Right lobe of liver (tissue), 6 donors: ENCODE measurements around the gene ANKRD24. TPM values are rescaled to one million over a fixed set of nuclear protein-coding genes. Genes with fewer than 3 reads are reported as not detected.

Experiments
- ATAC-seq, 4 donors: fragments of 200-7000 bp; cut with Tn5 transposase; one replicate each; pipeline ENCODE4 v1.9.1; 2020; ENCODE audit warnings: mild to moderate bottlenecking in 4 of 4, moderate library complexity in 4 of 4
- DNase-seq, 3 donors: peaks; one replicate each; pipeline ENCODE4 v3.0.0-alpha.2; 2020
- H3K27ac ChIP-seq, 3 donors: fragments of 200-600 bp; one replicate each; pipeline ENCODE4 v1.8.0; 2022
- H3K27me3 ChIP-seq, 2 donors: fragments of 200-600 bp; one replicate each; pipeline ENCODE4 v1.8.0; 2022
- H3K36me3 ChIP-seq, 4 donors: fragments of 200-600 bp; sonication (generic) in 1 of 4; one replicate each; pipeline versions ENCODE4 v1.5.1 to v1.8.0; 2017 to 2022; ENCODE audit warnings: control low read depth in 1 of 4
- H3K4me1 ChIP-seq, 4 donors: fragments of 200-600 bp; sonication (generic) in 1 of 4; one replicate each; pipeline versions ENCODE4 v1.5.1 to v1.8.0; 2017 to 2022; ENCODE audit warnings: control low read depth in 1 of 4
- H3K4me3 ChIP-seq, 3 donors: fragments of 200-600 bp; one replicate each; pipeline ENCODE4 v1.8.0; 2022
- H3K9me3 ChIP-seq, 4 donors: fragments of 200-600 bp; sonication (generic) in 1 of 4; one replicate each; pipeline versions ENCODE4 v1.5.1 to v1.8.0; 2017 to 2022; ENCODE audit warnings: control low read depth in 1 of 4
- POLR2A ChIP-seq: fragments of 450-650 bp; IDR thresholded peaks from one replicate; pipeline ENCODE4 v1.6.1; 2017; ENCODE audit warnings: antibody characterized with exemption, mild to moderate bottlenecking
- WGBS: methylation state at CpG from one replicate; pipeline ENCODE4 v1.1.6; 2018; ENCODE audit warnings: low coverage, low lambda C conversion rate; ENCODE audit not compliant: insufficient coverage; ENCODE audit errors: missing lambda C conversion rate; 5-methylcytosine and 5-hydroxymethylcytosine counted together
- intact Hi-C, 2 donors: fragments of 100-400 bp; cut with DNase I; formaldehyde crosslinking; loops; one replicate each; pipeline versions ENCODE4 v1.11.2 to v1.14.1; 2022
- total RNA-seq, 6 experiments: library from RNA; depleted of rRNA in 2 of 6; stranded (reverse); fragments of >200 nt in 2 of 6; fragmentation: NEBNext Ultra II Directional in 3 of 6; extraction: Animal tissue kit (Norgen Biotek cat#: 25700) in 3 of 6; gene quantifications; one replicate each; pipeline versions ENCODE4 v1.1.0 to v1.2.4, GENCODE V29; 2016 to 2023
- TF ChIP-seq, protein P1 (sequence below), 4 donors: fragments of 200-600 bp in 3 of 4; fragments of 450-650 bp in 1 of 4; IDR thresholded peaks; one replicate each; pipeline versions ENCODE4 v1.5.1 to v1.8.0; 2016 to 2022; ENCODE audit warnings: antibody characterized with exemption in 4 of 4, mild to moderate bottlenecking in 2 of 4
- donor health status: DM: no; HTN: yes; CAD: no.
- donor health status: DM: no; HTN: no; CAD: no.
- donor health status: DM: no; HTN: no; CAD: no.
- donor health status: DM: no; HTN: yes; CAD: no.
- donor health status: DM: no; HTN: yes; CAD: no.

ANKRD24 gene
- total RNA-seq, 6 experiments from 2014 or later = 1.2 to 4.8 (median 2.7) TPM

DNA sequence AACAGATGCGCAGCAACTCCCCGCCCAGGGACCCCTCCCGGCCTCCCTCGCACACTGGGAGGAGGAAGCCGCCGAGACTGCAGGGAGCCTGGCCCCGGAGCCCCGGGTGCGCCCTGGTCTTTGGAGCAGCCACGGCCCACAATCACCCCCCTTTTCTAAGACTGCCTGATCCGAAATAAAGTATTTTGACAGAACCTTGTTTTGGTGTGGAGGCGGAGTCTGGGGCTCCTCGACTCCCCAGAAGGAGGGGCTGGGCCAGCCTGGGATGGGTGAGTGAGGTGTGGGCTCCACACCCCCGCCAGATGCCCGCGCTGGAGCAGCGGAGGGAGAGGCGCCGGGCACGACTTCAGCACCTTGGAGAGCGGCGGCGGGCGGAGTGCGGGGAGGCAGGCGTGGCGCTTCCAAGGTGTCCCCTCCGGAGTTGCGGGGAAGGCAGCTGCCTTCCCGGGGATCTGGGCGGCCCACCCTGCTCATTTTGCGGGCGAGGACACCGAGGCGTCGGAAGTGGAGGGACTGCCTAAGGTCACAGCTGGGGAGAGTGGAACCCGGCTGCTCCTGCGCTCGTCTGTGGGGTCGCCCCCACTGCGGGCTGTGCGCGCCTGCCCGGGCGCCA, 9.5 kb upstream of the ANKRD24 start:
- no peaks in the 10 kb centered on the region for H3K27me3 ChIP-seq
- WGBS = 3% methylated on average over 24 of the region's 45 CpGs
- peaks cover 6 to 39% (median 22%) of the 10 kb centered on the region in 4 donors for H3K36me3 ChIP-seq
- no peaks in the 10 kb centered on the region for H3K9me3 ChIP-seq
- DNase-seq (peak; percentile 75 to 83 (median 80)), ATAC-seq (peak; percentile 60 to 89 (median 84))
- no peak overlapping the region for H3K4me3 ChIP-seq
- intact Hi-C loops = no loop called here
- no peak overlapping the region for H3K27ac ChIP-seq
- TF ChIP-seq POLR2A = peak; percentile 68
- TF ChIP-seq, protein P1, sequence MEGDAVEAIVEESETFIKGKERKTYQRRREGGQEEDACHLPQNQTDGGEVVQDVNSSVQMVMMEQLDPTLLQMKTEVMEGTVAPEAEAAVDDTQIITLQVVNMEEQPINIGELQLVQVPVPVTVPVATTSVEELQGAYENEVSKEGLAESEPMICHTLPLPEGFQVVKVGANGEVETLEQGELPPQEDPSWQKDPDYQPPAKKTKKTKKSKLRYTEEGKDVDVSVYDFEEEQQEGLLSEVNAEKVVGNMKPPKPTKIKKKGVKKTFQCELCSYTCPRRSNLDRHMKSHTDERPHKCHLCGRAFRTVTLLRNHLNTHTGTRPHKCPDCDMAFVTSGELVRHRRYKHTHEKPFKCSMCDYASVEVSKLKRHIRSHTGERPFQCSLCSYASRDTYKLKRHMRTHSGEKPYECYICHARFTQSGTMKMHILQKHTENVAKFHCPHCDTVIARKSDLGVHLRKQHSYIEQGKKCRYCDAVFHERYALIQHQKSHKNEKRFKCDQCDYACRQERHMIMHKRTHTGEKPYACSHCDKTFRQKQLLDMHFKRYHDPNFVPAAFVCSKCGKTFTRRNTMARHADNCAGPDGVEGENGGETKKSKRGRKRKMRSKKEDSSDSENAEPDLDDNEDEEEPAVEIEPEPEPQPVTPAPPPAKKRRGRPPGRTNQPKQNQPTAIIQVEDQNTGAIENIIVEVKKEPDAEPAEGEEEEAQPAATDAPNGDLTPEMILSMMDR (IDR thresholded peaks at IDR 0.05) = no peak
- H3K4me1 ChIP-seq = peaks cover 0 to 5% (median 0%) of the 10 kb centered on the region in 4 donors

DNA sequence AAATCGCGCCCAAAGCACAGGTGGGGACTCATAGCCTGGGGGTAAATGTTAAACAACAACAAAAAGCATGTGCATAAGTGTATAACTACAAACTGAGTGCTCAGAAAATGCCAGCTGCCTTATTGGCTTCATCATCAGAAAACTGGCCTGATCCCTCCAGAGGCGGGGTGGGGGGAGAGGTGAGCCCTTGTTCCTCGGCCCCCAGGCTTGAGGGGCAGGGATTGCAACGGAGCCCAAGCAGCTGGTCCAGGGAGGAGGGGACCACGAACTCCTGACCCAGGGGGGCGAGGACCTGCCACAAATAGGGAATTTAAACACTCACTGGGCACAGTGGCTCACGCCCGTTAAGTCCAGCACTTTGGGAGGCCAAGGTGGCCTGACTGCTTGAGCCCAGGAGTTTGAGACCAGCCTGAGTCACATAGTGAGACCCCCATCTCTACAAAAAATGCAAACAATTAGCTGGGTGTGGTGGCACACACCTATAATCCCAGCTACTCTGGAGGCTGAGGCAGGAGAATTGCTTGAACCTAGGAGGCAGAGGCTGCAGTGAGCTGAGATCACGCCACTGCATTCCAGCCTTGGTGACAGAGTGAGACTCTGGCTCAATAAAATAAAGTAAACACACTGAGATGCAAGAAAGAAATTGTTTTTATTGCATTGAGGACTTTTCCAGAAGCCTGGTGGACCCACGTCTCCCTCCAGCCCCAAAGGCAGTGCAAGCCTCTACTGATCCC, 8.8 kb upstream of the ANKRD24 start:
- intact Hi-C loops = no loop called here
- H3K4me1 ChIP-seq = peaks cover 0 to 5% (median 0%) of the 10 kb centered on the region in 4 donors
- DNase-seq = no peak
- peaks cover 6 to 36% (median 19%) of the 10 kb centered on the region in 4 donors for H3K36me3 ChIP-seq
- no peak for ATAC-seq
- no peaks in the 10 kb centered on the region for H3K27me3 ChIP-seq
- no peaks in the 10 kb centered on the region for H3K9me3 ChIP-seq
- TF ChIP-seq POLR2A = peak; percentile 2
- TF ChIP-seq, protein P1 (IDR thresholded peaks at IDR 0.05) = no peak
- no peak overlapping the region for H3K27ac ChIP-seq
- no peak overlapping the region for H3K4me3 ChIP-seq
- WGBS = 18% methylated on average over 6 of the region's 11 CpGs

DNA sequence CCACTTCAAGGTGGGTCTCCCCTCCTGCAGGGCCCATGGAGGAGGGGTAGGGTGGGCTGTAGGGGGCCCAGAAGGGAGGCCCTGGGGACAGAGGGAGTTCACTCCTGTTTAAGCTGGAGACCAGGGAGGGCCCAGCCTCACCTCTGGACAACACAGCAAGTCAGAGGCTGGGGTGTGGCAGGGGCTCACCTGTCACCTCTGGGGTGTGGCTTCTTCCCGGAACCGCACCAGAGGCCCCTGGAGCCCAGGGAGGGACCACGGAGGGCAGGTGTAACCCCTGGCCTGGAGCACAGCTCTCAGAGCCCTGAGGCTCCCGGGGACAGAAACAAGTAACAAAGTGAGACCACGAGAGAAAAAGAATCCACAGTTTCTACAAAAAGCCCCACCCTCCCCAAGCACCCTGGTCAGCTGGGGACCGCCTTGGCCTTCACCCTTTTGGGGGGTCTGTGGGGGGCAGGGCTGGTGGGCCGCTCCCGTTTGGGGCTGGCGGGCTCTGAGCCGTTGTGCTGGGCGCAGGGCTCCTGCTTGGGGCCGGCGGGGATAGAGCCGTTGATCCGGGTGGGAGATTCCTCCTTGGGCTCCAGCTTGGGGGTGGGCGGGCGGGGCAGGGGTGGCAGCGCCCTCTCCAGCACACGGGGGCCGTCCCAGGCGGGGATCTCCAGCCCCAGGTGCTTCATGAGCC, 8.1 kb upstream of the ANKRD24 start:
- no peak for DNase-seq

DNA sequence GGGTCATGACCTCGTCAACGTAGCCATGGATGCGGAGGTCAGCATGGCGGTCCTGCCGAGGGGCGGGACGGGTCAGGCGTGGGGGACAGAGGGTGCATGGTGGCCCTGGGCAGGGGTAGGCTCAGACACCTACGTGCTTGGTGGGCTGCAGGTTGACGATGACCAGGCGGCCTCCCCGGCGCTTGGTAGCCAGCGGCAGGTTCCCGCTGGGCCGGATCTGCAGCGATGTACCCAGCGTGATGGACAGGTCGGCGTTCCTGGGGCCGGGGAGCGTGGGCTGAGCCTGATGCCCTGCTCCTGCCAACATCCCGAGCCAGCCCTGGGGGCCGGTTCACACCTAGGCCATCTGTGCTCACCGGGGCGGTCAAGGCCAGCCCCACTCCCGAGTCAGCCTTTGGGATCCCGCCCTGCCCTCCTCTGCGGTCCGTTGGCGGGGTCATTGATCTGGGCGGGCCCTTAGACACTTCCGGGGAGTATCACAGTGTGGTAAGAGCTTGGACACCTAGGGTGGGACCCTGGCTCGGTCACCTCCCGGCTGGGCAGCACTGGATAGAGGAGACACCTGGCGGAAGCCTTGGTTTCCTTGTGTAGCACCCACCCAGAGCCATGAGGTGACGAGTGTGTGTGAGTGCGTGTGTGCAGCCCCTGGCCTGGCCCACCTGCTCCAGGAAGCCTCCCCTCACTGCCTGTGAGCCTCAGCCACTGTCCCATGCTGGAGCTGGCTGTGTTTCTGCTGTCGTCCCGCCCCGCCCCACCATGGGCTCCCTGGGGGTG, 7.4 kb upstream of the ANKRD24 start:
- H3K27me3 ChIP-seq = no peaks in the 10 kb centered on the region
- TF ChIP-seq, protein P1 (IDR thresholded peaks at IDR 0.05) = no peak
- TF ChIP-seq POLR2A = no peak
- H3K27ac ChIP-seq = no peak overlapping the region
- DNase-seq (no peak), ATAC-seq (peak in 2 of 4 donors; percentile 1 to 2)
- peaks cover 0 to 5% (median 0%) of the 10 kb centered on the region in 4 donors for H3K4me1 ChIP-seq
- intact Hi-C loops = no loop called here
- H3K4me3 ChIP-seq = no peak overlapping the region
- 20% methylated on average over 1 of the region's 41 CpGs for WGBS
- H3K9me3 ChIP-seq = no peaks in the 10 kb centered on the region
- peaks cover 6 to 23% (median 12%) of the 10 kb centered on the region in 4 donors for H3K36me3 ChIP-seq

More for the DNA sequence above, 8.1 kb upstream of the ANKRD24 start:
- Histone ChIP-seq H3K4me3 (no peak overlapping the region), H3K27me3 (no peaks in the 10 kb centered on the region), H3K9me3 (no peaks in the 10 kb centered on the region), H3K4me1 (peaks cover 0 to 5% (median 0%) of the 10 kb centered on the region in 4 donors), H3K36me3 (peaks cover 6 to 31% (median 16%) of the 10 kb centered on the region in 4 donors), H3K27ac (no peak overlapping the region)
- intact Hi-C loops = no loop called here
- ATAC-seq = no peak
- 97% methylated on average over 3 of the region's 21 CpGs for WGBS
- TF ChIP-seq POLR2A = no peak
